GM12878 (cell line): ENCODE results near the gene CACNA2D3. TPM values are rescaled to one million over a fixed set of nuclear protein-coding genes. Genes with fewer than 3 reads are reported as not detected.

ENCODE experiments used
- ATAC-seq: fragments of 200-7000 bp; cut with Tn5 transposase; 3 replicates; pipeline ENCODE4 v1.9.1; 2020; ENCODE audit warnings: mild to moderate bottlenecking, moderate library complexity
- BruUV-seq: library from RNA; stranded (reverse); fragments of 400-500 nt; replicated peaks from 2 replicates; lab custom pipeline; 2021; lab: Mats Ljungman, UMichigan
- CTCF ChIA-PET: fragments of 300-600 bp; sonication (Branson Sonifier 250); formaldehyde crosslinking; extraction: SDS; loops from one replicate; lab custom pipeline; 2021; ENCODE audit warnings: inconsistent platforms; lab: Yijun Ruan, JAX
- POLR2A ChIA-PET: fragments of 350-600 bp; formaldehyde crosslinking; extraction: SDS; loops from one replicate; lab custom pipeline; 2021; ENCODE audit warnings: inconsistent platforms; lab: Charles Lee
- RAD21 ChIA-PET: fragments of 300-600 bp; sonication (Branson Sonifier 250); formaldehyde crosslinking; loops from one replicate; lab custom pipeline; 2023; ENCODE audit warnings: antibody characterized with exemption; ENCODE audit not compliant: unreplicated experiment; lab: Charles Lee
- SMC1A ChIA-PET: fragments of 300-600 bp; sonication (Branson Sonifier 250); formaldehyde crosslinking; loops from one replicate; lab custom pipeline; 2023; ENCODE audit not compliant: unreplicated experiment, uncharacterized antibody; lab: Charles Lee
- DNase-seq: peaks from one replicate; pipeline ENCODE4 v3.0.0-alpha.2; 2011; ENCODE audit warnings: low read depth, low spot score
- FAIRE-seq: peaks from 3 replicates; lab custom pipeline; 2011; peaks lifted over from hg19 to GRCh38; lab: Jason Lieb, UNC
- H2AFZ ChIP-seq: 2 replicates; pipeline ENCODE4 v1.6.0; 2011; ENCODE audit warnings: low read depth, low read length, control low read depth; ENCODE audit not compliant: control insufficient read depth
- H3K27ac ChIP-seq: 2 replicates; pipeline ENCODE4 v1.5.1; 2011; ENCODE audit warnings: control low read depth; ENCODE audit not compliant: control insufficient read depth, insufficient read depth
- H3K27me3 ChIP-seq, 2 experiments: replicated peaks in 1 of 2; 2 replicates each; pipeline versions ENCODE4 v1.6.0 to v1.6.1; 2011; ENCODE audit warnings: low read length in 1 of 2; ENCODE audit not compliant: control insufficient read depth in 2 of 2, insufficient read depth in 2 of 2
- H3K36me3 ChIP-seq, 2 experiments: 2 replicates each; pipeline ENCODE4 v1.5.1; 2011; ENCODE audit warnings: low read length in 1 of 2; ENCODE audit not compliant: control insufficient read depth in 2 of 2, insufficient read depth in 2 of 2
- H3K4me1 ChIP-seq: 2 replicates; pipeline ENCODE4 v1.6.1; 2011; ENCODE audit warnings: mild to moderate bottlenecking, low read length, moderate library complexity, mixed read lengths; ENCODE audit not compliant: control insufficient read depth, insufficient read depth
- H3K4me2 ChIP-seq: 2 replicates; pipeline ENCODE4 v1.6.0; 2011; ENCODE audit warnings: control low read depth; ENCODE audit not compliant: control insufficient read depth, insufficient read depth
- H3K4me3 ChIP-seq: fragments of 200-600 bp; sonication (generic); 2 replicates; pipeline ENCODE4 v1.5.1; 2016
- H3K79me2 ChIP-seq: 2 replicates; pipeline ENCODE4 v1.6.0; 2011; ENCODE audit warnings: low read length; ENCODE audit not compliant: control insufficient read depth, insufficient read depth
- H3K9ac ChIP-seq: 2 replicates; pipeline ENCODE4 v1.8.0; 2011; ENCODE audit warnings: low read length, control low read depth, mixed read lengths; ENCODE audit not compliant: control insufficient read depth, insufficient read depth
- H3K9me3 ChIP-seq: replicated peaks from 3 replicates; pipeline ENCODE4 v1.5.1; 2011; ENCODE audit warnings: mild to moderate bottlenecking, low read length; ENCODE audit not compliant: control insufficient read depth, insufficient read depth
- H4K20me1 ChIP-seq: 2 replicates; pipeline ENCODE4 v1.6.0; 2011; ENCODE audit not compliant: control insufficient read depth, insufficient read depth
- ASH2L ChIP-seq: fragments of 300-600, 200-600 bp; sonication (generic); IDR thresholded peaks from 2 replicates; pipeline ENCODE4 v1.6.1; 2017; ENCODE audit warnings: low read depth, mild to moderate bottlenecking, borderline replicate concordance
- CREB1 ChIP-seq: IDR thresholded peaks from 2 replicates; pipeline ENCODE4 v1.6.1; 2012; ENCODE audit warnings: low read depth, mild to moderate bottlenecking, inconsistent platforms
- EGR1 ChIP-seq, 2 experiments: IDR thresholded peaks; 1 replicate in 1 of 2; 2 replicates in 1 of 2; pipeline ENCODE4 v1.6.1; 2011 to 2012; ENCODE audit warnings: low read depth in 2 of 2, low read length in 2 of 2, borderline replicate concordance in 1 of 2, mild to moderate bottlenecking in 1 of 2, moderate library complexity in 1 of 2
- HDAC6 ChIP-seq: fragments of 200-600 bp; sonication (generic); IDR thresholded peaks from one replicate; pipeline ENCODE4 v1.8.0; 2017; ENCODE audit warnings: antibody characterized with exemption; ENCODE audit not compliant: unreplicated experiment
- NFYA ChIP-seq: IDR thresholded peaks from 2 replicates; pipeline ENCODE4 v1.6.1; 2011; ENCODE audit warnings: low read depth, mild to moderate bottlenecking, low read length, improper control_type of control experiment, borderline replicate concordance
- PAX8 ChIP-seq: fragments of 450-650 bp; IDR thresholded peaks from 2 replicates; pipeline ENCODE4 v1.6.1; 2017; ENCODE audit warnings: mild to moderate bottlenecking, moderate library complexity
- SREBF2 ChIP-seq: IDR thresholded peaks from 2 replicates; pipeline ENCODE4 v1.6.1; 2012; ENCODE audit warnings: mild to moderate bottlenecking, low read length
- ZNF384 ChIP-seq: IDR thresholded peaks from 2 replicates; pipeline ENCODE4 v1.6.1; 2012; ENCODE audit warnings: low read depth, mild to moderate bottlenecking, low read length, improper control_type of control experiment, borderline replicate concordance
- WGBS: methylation state at CpG from one replicate; pipeline ENCODE4 v1.1.6; 2016; ENCODE audit warnings: low lambda C conversion rate; ENCODE audit not compliant: insufficient replicate concordance, insufficient coverage; ENCODE audit errors: missing lambda C conversion rate; 5-methylcytosine and 5-hydroxymethylcytosine counted together
- in situ Hi-C: fragments of 300-500 bp; cut with MboI; formaldehyde crosslinking; loops from 9 replicates; pipeline ENCODE4 v1.14.3; 2018; ENCODE audit warnings: mixed read lengths
- intact Hi-C: fragments of 100-400 bp; cut with micrococcal nuclease; formaldehyde crosslinking; loops from one replicate; pipeline ENCODE4 v1.14.2; 2022; ENCODE audit not compliant: unreplicated experiment
- polyA plus RNA-seq, 11 experiments: library from polyadenylated mRNA; depleted of rRNA in 4 of 11; unstranded in 6 of 11; stranded (reverse) in 5 of 11; fragments of >200 nt; fragmentation: Nextera tagmentation in 4 of 11; fragmentation: Illumina TruSeq in 1 of 11; extraction: Ambion mirVana in 4 of 11; extraction: Trizol in 1 of 11; gene quantifications; 1 replicate in 1 of 11; 2 replicates in 10 of 11; pipeline versions ENCODE4 v1.2.1 to v1.2.3, GENCODE V29; 2011 to 2016; ENCODE audit warnings: inconsistent platforms in 2 of 11, missing spikeins in 2 of 11, low read depth in 1 of 11
- total RNA-seq, 4 experiments: library from RNA; depleted of rRNA in 3 of 4; stranded (reverse); fragments of >200 nt in 3 of 4; fragmentation: Illumina TruSeq in 1 of 4; extraction: Trizol in 1 of 4; gene quantifications; 2 replicates each; pipeline versions ENCODE4 v1.2.1 to v1.2.3, GENCODE V29; 2013 to 2021
- TF ChIP-seq, protein P1 (sequence below): IDR thresholded peaks from 2 replicates; pipeline ENCODE4 v1.6.1; 2011; ENCODE audit warnings: low read depth, mild to moderate bottlenecking, low read length, moderate library complexity, borderline replicate concordance; ENCODE audit errors: extremely low read depth
- TF ChIP-seq, protein P2 (sequence below): IDR thresholded peaks from 2 replicates; pipeline ENCODE4 v1.6.1; 2012; ENCODE audit warnings: improper control_type of control experiment, low read depth, low read length; ENCODE audit not compliant: insufficient replicate concordance

Gene CACNA2D3
- total and polyA plus RNA-seq, 10 of the 15 experiments (the other 5 are each of a cell fraction or from before 2014, with no cell fraction given) = not detected

DNA sequence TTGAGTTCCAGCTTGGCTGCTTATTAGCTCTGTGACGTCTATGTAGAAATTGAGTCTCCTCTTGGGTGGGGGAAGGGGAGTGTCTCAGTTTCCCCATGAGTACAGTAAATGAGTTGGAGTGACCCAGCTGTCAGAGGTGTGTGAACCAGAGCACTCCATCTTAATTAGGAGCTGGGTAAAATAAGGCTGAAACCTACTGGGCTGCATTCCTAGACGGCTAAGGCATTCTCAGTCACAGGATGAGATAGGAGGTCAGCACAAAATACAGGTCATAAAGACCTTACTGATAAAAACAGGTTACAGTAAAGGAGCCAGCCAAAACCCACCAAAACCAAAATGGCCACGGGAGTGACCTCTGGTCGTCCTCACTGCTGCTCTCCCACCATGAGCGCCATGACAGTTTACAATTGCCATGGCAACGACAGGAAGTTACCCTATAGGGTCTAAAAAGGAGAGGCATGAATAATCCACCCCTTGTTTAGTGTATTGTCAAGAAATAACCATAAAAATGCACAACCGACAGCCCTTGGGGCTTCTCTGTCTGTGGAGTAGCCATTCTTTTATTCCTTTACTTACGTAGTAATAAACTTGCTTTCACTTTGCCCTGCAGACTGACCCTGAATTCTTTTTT, 222.4 kb downstream of the CACNA2D3 start:
- Histone ChIP-seq H3K79me2 (no peaks in the 10 kb centered on the region), H3K9ac (no peak overlapping the region), H3K36me3 (no peaks in the 10 kb centered on the region), H3K4me1 (no peaks in the 10 kb centered on the region), H3K4me2 (no peak overlapping the region), H3K4me3 (no peak overlapping the region), H3K27ac (no peak overlapping the region), H3K9me3 (no peaks in the 10 kb centered on the region), H2AFZ (no peak overlapping the region), H3K27me3 (no peaks in the 10 kb centered on the region; a peak in 2 of 4 replicates), H4K20me1 (no peaks in the 10 kb centered on the region)
- ChIA-PET RAD21 (no interaction called here), SMC1A (interaction anchor here (1.1 kb wide), 1 partner anchor 36 kb away, joined by 3 read pairs; no protein-coding TSS in a partner anchor), POLR2A (no interaction called here), CTCF (no interaction called here)
- in situ Hi-C loops (no loop called here), intact Hi-C loops (no loop called here)
- no TSS peak for BruUV-seq
- no peak for TF ChIP-seq ASH2L
- TF ChIP-seq NFYA = no peak
- no peak for TF ChIP-seq PAX8
- TF ChIP-seq, protein P1, sequence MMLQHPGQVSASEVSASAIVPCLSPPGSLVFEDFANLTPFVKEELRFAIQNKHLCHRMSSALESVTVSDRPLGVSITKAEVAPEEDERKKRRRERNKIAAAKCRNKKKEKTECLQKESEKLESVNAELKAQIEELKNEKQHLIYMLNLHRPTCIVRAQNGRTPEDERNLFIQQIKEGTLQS = no peak
- TF ChIP-seq, protein P2, sequence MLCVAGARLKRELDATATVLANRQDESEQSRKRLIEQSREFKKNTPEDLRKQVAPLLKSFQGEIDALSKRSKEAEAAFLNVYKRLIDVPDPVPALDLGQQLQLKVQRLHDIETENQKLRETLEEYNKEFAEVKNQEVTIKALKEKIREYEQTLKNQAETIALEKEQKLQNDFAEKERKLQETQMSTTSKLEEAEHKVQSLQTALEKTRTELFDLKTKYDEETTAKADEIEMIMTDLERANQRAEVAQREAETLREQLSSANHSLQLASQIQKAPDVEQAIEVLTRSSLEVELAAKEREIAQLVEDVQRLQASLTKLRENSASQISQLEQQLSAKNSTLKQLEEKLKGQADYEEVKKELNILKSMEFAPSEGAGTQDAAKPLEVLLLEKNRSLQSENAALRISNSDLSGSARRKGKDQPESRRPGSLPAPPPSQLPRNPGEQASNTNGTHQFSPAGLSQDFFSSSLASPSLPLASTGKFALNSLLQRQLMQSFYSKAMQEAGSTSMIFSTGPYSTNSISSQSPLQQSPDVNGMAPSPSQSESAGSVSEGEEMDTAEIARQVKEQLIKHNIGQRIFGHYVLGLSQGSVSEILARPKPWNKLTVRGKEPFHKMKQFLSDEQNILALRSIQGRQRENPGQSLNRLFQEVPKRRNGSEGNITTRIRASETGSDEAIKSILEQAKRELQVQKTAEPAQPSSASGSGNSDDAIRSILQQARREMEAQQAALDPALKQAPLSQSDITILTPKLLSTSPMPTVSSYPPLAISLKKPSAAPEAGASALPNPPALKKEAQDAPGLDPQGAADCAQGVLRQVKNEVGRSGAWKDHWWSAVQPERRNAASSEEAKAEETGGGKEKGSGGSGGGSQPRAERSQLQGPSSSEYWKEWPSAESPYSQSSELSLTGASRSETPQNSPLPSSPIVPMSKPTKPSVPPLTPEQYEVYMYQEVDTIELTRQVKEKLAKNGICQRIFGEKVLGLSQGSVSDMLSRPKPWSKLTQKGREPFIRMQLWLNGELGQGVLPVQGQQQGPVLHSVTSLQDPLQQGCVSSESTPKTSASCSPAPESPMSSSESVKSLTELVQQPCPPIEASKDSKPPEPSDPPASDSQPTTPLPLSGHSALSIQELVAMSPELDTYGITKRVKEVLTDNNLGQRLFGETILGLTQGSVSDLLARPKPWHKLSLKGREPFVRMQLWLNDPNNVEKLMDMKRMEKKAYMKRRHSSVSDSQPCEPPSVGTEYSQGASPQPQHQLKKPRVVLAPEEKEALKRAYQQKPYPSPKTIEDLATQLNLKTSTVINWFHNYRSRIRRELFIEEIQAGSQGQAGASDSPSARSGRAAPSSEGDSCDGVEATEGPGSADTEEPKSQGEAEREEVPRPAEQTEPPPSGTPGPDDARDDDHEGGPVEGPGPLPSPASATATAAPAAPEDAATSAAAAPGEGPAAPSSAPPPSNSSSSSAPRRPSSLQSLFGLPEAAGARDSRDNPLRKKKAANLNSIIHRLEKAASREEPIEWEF = no peak
- no peak for TF ChIP-seq SREBF2
- TF ChIP-seq ZNF384 = no peak
- TF ChIP-seq EGR1 (IDR thresholded peaks at IDR 0.05; ENCODE audit: borderline replicate concordance in 1 of 2, low read depth in 2 of 2, low read length in 2 of 2) = no peak
- TF ChIP-seq HDAC6 = no peak
- no peak for TF ChIP-seq CREB1
- FAIRE-seq = no peak
- no peak for DNase-seq
- WGBS = 36% methylated on average over 8 of the region's 8 CpGs
- no peak for ATAC-seq
